Ishikawa (cell line): Measurements from ENCODE around the gene CRB1.
A peak's percentile ranks its signal among the peaks of the same experiment; 100 is the strongest.

Experiments used
- CEBPB ChIP-seq: IDR thresholded peaks from 2 replicates; pipeline ENCODE4 v1.6.1; 2012
- CREB1 ChIP-seq: IDR thresholded peaks from 2 replicates; pipeline ENCODE4 v1.6.1; 2012; ENCODE audit warnings: low read depth
- EGR1 ChIP-seq: IDR thresholded peaks from 2 replicates; pipeline ENCODE4 v1.6.1; 2012
- EP300 ChIP-seq: IDR thresholded peaks from 2 replicates; pipeline ENCODE4 v1.6.1; 2012; ENCODE audit warnings: borderline replicate concordance
- FOXM1 ChIP-seq: IDR thresholded peaks from 2 replicates; pipeline ENCODE4 v1.6.1; 2012; ENCODE audit warnings: low read depth, borderline replicate concordance
- NFIC ChIP-seq: IDR thresholded peaks from 2 replicates; pipeline ENCODE4 v1.6.1; 2012
- RAD21 ChIP-seq: IDR thresholded peaks from 2 replicates; pipeline ENCODE4 v1.6.1; 2012; ENCODE audit warnings: low read depth
- TAF1 ChIP-seq: IDR thresholded peaks from 2 replicates; pipeline ENCODE4 v1.6.1; 2012; ENCODE audit warnings: low read depth, mild to moderate bottlenecking
- TCF12 ChIP-seq: IDR thresholded peaks from 2 replicates; pipeline ENCODE4 v1.6.1; 2012; ENCODE audit warnings: low read depth
- TEAD4 ChIP-seq: IDR thresholded peaks from 2 replicates; pipeline ENCODE4 v1.6.1; 2012
- YY1 ChIP-seq: IDR thresholded peaks from 2 replicates; pipeline ENCODE4 v1.6.1; 2012; ENCODE audit warnings: low read depth
- ZBTB7A ChIP-seq: IDR thresholded peaks from 2 replicates; pipeline ENCODE4 v1.6.1; 2012; ENCODE audit warnings: low read depth
- TF ChIP-seq, protein P1 (sequence below): IDR thresholded peaks from 2 replicates; pipeline ENCODE4 v1.6.1; 2012
- TF ChIP-seq, protein P2 (sequence below): IDR thresholded peaks from 2 replicates; pipeline ENCODE4 v1.6.1; 2012; ENCODE audit warnings: low read depth, mild to moderate bottlenecking
- TF ChIP-seq, protein P3 (sequence below): IDR thresholded peaks from 2 replicates; pipeline ENCODE4 v1.6.1; 2012

CRB1 gene

DNA sequence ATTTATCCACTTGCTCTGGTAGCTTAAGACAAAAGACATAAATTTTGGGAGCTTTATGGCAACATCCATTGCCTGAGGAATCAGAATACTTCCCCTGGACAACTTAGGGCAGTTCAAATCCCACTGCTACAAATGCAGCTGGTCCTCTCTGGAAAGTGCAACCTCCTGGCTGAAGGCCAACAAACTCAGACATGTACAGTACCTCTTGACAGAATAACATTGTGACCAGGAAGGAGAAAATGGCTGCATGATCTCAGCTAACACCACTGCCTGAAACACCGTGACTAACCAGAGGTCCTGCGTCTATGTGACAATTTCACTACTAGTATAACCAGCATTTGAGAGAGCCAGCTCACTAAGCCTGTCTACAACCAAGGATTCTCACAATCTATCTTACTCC lies 218.9 kb downstream of the CRB1 start:
- TF ChIP-seq CREB1 (no peak), RAD21 (no peak), TCF12 (no peak), TAF1 (no peak), ZBTB7A (no peak), EP300 (no peak), CEBPB (no peak), YY1 (no peak), FOXM1 (no peak), EGR1 (no peak), TEAD4 (no peak)
- TF ChIP-seq, protein P1, sequence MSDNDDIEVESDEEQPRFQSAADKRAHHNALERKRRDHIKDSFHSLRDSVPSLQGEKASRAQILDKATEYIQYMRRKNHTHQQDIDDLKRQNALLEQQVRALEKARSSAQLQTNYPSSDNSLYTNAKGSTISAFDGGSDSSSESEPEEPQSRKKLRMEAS, result no peak

DNA sequence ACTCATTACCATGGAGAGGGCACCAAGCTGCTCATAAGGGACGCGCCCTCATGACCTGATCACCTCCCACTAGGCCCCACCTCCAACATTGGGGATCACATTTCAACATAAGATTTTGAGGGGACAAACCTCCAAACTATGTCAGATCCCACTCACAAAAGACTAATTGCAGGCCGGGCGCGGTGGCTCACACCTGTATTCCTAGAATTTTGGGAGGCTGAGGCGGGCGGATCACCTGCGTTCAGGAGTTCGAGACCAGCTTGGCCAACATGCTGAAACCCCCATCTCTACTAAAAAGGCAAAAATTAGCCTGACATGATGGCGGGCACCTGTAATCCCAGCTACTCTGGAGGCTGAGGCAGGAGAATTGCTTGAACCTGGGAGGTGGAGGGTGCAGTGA lies 228.7 kb downstream of the CRB1 start:
- TF ChIP-seq CEBPB, result no peak
- TF ChIP-seq YY1, result no peak
- TF ChIP-seq TAF1, result no peak
- no peak for TF ChIP-seq RAD21
- no peak for TF ChIP-seq TEAD4

DNA sequence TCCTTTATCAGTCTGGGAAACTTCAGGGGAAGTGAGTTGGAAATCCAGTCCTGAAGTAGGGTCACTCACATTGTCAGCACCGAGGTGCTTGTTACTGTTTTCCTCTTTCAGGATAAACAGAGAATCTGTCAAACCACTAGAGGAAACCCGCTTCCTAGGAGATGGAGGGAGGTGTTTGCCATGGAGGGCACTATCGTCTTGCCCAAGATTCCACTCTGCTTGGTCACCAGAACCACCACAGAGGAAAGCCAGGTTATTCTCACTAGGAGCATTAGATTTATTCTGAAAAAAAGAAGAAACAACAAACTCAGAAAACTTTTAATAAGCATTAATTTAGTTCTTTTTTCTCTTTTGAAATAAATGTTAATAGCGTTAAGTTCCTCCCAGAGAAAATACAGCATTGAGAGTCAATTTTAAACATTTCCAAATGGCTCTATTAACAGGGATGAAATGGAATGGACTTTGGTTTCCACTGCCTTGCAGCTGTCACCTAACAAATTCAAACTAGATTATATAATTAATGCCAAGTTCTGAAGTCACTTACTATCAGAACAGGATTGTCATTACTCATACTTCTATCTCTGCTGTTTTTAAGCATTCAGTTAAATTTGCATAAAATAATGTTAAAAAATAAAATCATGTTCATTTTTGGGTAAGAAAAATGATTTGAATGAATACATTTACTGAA lies 242.8 kb downstream of the CRB1 start:
- no peak for TF ChIP-seq FOXM1
- no peak for TF ChIP-seq ZBTB7A
- TF ChIP-seq, protein P2, sequence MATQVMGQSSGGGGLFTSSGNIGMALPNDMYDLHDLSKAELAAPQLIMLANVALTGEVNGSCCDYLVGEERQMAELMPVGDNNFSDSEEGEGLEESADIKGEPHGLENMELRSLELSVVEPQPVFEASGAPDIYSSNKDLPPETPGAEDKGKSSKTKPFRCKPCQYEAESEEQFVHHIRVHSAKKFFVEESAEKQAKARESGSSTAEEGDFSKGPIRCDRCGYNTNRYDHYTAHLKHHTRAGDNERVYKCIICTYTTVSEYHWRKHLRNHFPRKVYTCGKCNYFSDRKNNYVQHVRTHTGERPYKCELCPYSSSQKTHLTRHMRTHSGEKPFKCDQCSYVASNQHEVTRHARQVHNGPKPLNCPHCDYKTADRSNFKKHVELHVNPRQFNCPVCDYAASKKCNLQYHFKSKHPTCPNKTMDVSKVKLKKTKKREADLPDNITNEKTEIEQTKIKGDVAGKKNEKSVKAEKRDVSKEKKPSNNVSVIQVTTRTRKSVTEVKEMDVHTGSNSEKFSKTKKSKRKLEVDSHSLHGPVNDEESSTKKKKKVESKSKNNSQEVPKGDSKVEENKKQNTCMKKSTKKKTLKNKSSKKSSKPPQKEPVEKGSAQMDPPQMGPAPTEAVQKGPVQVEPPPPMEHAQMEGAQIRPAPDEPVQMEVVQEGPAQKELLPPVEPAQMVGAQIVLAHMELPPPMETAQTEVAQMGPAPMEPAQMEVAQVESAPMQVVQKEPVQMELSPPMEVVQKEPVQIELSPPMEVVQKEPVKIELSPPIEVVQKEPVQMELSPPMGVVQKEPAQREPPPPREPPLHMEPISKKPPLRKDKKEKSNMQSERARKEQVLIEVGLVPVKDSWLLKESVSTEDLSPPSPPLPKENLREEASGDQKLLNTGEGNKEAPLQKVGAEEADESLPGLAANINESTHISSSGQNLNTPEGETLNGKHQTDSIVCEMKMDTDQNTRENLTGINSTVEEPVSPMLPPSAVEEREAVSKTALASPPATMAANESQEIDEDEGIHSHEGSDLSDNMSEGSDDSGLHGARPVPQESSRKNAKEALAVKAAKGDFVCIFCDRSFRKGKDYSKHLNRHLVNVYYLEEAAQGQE, result no peak
- TF ChIP-seq, protein P1, result no peak

DNA sequence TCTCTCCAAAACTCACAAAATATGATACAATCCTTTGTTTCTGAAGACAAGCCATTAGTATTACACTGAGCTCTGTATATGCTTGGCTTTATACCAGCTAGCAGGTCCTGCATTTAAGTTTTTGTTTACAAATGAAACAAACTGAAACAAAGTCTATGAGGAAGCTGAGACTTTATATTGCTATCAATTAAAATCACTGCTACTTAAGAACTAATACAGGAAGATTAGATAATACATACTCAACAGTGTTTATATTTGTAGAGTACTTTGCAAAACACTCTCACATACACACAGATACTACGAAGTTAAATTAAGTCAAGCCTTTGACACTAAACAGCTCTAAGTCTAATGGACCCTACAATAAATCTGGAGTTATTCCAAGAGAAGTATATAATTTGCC lies 247.4 kb downstream of the CRB1 start:
- TF ChIP-seq TCF12 (no peak), TAF1 (no peak), CEBPB (no peak), FOXM1 (no peak), RAD21 (no peak), CREB1 (no peak), TEAD4 (no peak), ZBTB7A (no peak), NFIC (no peak), EP300 (no peak)
- TF ChIP-seq, protein P1, result no peak
- TF ChIP-seq, protein P3, sequence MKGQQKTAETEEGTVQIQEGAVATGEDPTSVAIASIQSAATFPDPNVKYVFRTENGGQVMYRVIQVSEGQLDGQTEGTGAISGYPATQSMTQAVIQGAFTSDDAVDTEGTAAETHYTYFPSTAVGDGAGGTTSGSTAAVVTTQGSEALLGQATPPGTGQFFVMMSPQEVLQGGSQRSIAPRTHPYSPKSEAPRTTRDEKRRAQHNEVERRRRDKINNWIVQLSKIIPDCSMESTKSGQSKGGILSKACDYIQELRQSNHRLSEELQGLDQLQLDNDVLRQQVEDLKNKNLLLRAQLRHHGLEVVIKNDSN, result no peak
- TF ChIP-seq, protein P2, result no peak

DNA sequence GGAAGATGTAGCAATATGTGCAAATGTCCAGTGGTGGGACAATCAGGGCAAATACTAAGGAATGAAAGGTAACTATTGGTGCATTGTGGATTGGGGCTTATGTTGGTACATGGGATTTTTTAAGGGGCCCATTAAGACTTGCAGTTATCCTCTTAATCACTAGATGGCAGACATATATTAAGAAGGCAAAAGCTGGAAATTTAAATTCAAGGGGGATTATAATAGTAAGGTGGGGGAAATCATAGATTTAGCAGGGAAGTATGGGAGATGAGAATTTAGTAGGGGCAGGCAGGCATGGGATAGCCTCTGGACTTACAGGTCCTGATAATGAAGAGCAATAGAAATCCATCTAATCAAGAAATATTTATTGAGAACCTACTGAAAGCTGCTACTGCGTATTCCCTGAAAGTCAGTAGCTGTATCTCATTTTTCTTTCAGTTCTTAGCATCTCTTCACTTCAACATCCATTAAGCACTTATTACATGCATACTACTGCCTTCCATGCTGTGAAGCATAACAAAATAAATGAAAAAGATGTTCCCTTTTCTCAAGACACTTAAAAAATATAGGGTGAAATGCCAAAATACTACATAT lies 251.8 kb downstream of the CRB1 start:
- TF ChIP-seq RAD21 (peak; percentile 40), FOXM1 (no peak)

DNA sequence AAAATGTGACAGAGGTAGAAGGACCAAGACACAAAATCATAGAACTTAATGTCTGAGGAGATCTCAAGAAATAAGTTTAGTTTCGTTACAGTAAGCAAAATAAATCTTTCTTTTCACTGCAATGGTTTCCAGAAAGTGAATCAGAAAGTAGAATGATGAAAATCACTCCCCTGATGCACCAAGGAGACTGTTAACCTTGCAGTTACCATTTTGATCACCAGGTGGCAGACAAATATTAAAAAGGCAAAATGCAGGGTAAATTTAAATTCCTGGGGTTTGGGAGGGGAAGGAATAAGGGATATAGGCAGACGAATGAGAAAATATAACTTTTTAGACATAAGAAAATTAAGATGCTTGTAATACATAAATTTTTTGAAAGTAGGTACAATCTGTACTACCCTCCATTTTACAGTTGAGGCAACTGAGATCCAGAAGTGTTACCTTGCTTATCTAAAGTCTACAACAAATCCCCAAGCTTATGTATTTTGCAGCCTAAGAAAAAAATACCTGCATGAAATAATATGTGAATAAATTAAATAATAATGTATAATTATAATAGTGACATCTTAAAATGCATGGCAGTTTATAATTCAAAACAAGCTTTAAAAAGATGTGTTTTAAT lies 253.2 kb downstream of the CRB1 start:
- no peak for TF ChIP-seq TCF12
- TF ChIP-seq RAD21, result peak; percentile 57
